ENCODE measurements around the gene PKIG. TPM values are rescaled to one million over a fixed set of nuclear protein-coding genes. Genes with fewer than 3 reads are reported as not detected.

Gene PKIG
- total RNA-seq, 1 experiment from 2014 or later: 27.0 TPM

- H3K23ac ChIP-seq (ENCODE audit: insufficient read length, low read depth, low read length): no peak within 1 kb of the TSS
- TF ChIP-seq CTCF (conservative IDR thresholded peaks at IDR 0.05): no peak; the same call in 2 of the 3 replicates
- H3T11ph ChIP-seq (ENCODE audit: low read length): no peak within 1 kb of the TSS
- H2AK5ac ChIP-seq (ENCODE audit: insufficient read length, low read length): no peak within 1 kb of the TSS
- H4K5ac ChIP-seq (ENCODE audit: insufficient read length, low read depth, low read length): no peak within 1 kb of the TSS
- no peaks in the 10 kb centered on the region; the same call in 1 of the 2 replicates for H3K27me3 ChIP-seq (ENCODE audit: insufficient read depth, low read length)
- H3K4me1 ChIP-seq (ENCODE audit: insufficient read depth, low read length): peaks cover 11% of the 10 kb centered on the region
- H3K14ac ChIP-seq (ENCODE audit: insufficient read depth, low read length): no peak within 1 kb of the TSS
- H2BK20ac ChIP-seq (ENCODE audit: low read depth, low read length, poor library complexity, severe bottlenecking): no peak within 1 kb of the TSS
- H2BK12ac ChIP-seq (ENCODE audit: insufficient read length, low read depth, low read length): no peak within 1 kb of the TSS
- peak; percentile 61 for DNase-seq
- WGBS (ENCODE audit: extremely low coverage, insufficient read length, low lambda C conversion rate): no CpG with 5 or more reads among the region's 68 CpGs
- no peak within 1 kb of the TSS for H3K56ac ChIP-seq (ENCODE audit: insufficient read length, low read depth, low read length)
- H3K4ac ChIP-seq (ENCODE audit: low read depth, low read length): no peak within 1 kb of the TSS
- peaks cover 9% of the 10 kb centered on the region for H3K23me2 ChIP-seq (ENCODE audit: insufficient read length, low read depth, low read length, poor library complexity, severe bottlenecking)
- H4K8ac ChIP-seq (replicated peaks; ENCODE audit: insufficient read length, low read depth, low read length): no peak within 1 kb of the TSS
- H4K91ac ChIP-seq (ENCODE audit: insufficient read length, low read depth, low read length): no peak within 1 kb of the TSS
- H3K18ac ChIP-seq (ENCODE audit: insufficient read length, low read depth, low read length): no peak within 1 kb of the TSS
- H2AFZ ChIP-seq (ENCODE audit: low read length): no peak within 1 kb of the TSS
- H4K20me1 ChIP-seq (ENCODE audit: control insufficient read depth, insufficient read depth, insufficient read length): no peaks in the 10 kb centered on the region
- H3K27me3 Mint-ChIP-seq (ENCODE audit: low read depth): peaks cover 55% of the 10 kb centered on the region
- H3K36me3 Mint-ChIP-seq (ENCODE audit: insufficient read depth in 1 of 3, low read depth in 3 of 3): peaks cover 14 to 23% (median 21%) of the 10 kb centered on the region in 3 experiments
- peaks cover 20 to 24% of the 10 kb centered on the region in 2 experiments for H3K9me3 Mint-ChIP-seq
- H3K9me3 ChIP-seq (ENCODE audit: control insufficient read depth, low read depth, low read length): peaks cover 10% of the 10 kb centered on the region
- peak within 1 kb of the TSS; percentile 76 to 80 for H3K4me3 Mint-ChIP-seq
- H2BK5ac ChIP-seq (ENCODE audit: insufficient read length, low read length): no peak within 1 kb of the TSS
- no peak within 1 kb of the TSS for H2BK15ac ChIP-seq (ENCODE audit: low read depth, low read length)
- no peaks in the 10 kb centered on the region for H3K79me2 ChIP-seq (ENCODE audit: insufficient read depth, low read length)
- H2BK120ac ChIP-seq (ENCODE audit: low read depth, low read length, poor library complexity, severe bottlenecking): no peak within 1 kb of the TSS
- H3K27ac Mint-ChIP-seq: no peak within 1 kb of the TSS; a peak in 2 of 7 replicates
- H3K9ac ChIP-seq (ENCODE audit: extremely low read depth, insufficient read length, low read length): peak within 1 kb of the TSS; percentile 0
- no peak within 1 kb of the TSS for H3K27ac ChIP-seq (ENCODE audit: insufficient read length, low read depth, low read length)
- peaks cover 38 to 53% of the 10 kb centered on the region in 2 experiments for H3K4me1 Mint-ChIP-seq
- H3K79me1 ChIP-seq (ENCODE audit: insufficient read depth, low read depth, low read length, poor library complexity, severe bottlenecking): no peaks in the 10 kb centered on the region
- peak within 1 kb of the TSS; percentile 91 for H3K4me2 ChIP-seq (ENCODE audit: insufficient read depth, insufficient read length, low read length)
Measured at GRCh38 chr20:44651684-44652423, 69.5 kb downstream of the PKIG start, which contains the start of gene ADA. TSS of gene ADA (minus strand) at chr20:44651699. CDS start at chr20:44651607, 92 bp downstream.
